Measurements from ENCODE around the gene GINS2. TPM values are rescaled to one million over a fixed set of nuclear protein-coding genes. Genes with fewer than 3 reads are reported as not detected.
A peak's percentile ranks its signal among the peaks of the same experiment; 100 is the strongest.

Gene GINS2
- total RNA-seq, 1 experiment from 2014 or later, result 38.0 TPM

GRCh38 chr16:85707528-85708095 is 18.9 kb upstream of the GINS2 start:
- POLR2A ChIA-PET, result no interaction called here

GRCh38 chr16:85706449-85707034 is 17.8 kb upstream of the GINS2 start:
- Mint-ChIP-seq H3K27ac (no peak overlapping the region), H3K9me3 (peaks cover under 1% of the 10 kb centered on the region; the same call in 1 of the 2 replicates), H3K4me3 (no peak overlapping the region), H3K36me3 (peaks cover 4% of the 10 kb centered on the region), H3K4me1 (peaks cover 4% of the 10 kb centered on the region), H3K27me3 (ENCODE audit: low read depth) (no peaks in the 10 kb centered on the region)
- CTCF ChIA-PET, result interaction anchor here (0.7 to 1.2 kb wide), 3 partner anchors 11 to 285 kb away, joined by 3 to 4 read pairs (median 3); no protein-coding TSS in a partner anchor
- ATAC-seq (no peak), DNase-seq (ENCODE audit: low spot score) (no peak)
- TF ChIP-seq ZNF121 (CRISPR knock-in tag; IDR thresholded peaks at IDR 0.05) (0 out of 2 replicates have a peak, but pooled peaks have one; percentile 54), JAZF1 (CRISPR knock-in tag; IDR thresholded peaks at IDR 0.05) (no peak)
- POLR2A ChIA-PET, result no interaction called here

More at GRCh38 chr16:85707528-85708095, 18.9 kb upstream of the GINS2 start:
- no peak overlapping the region for H3K4me3 Mint-ChIP-seq
- CTCF ChIA-PET, result interaction anchor here (1.2 to 2.9 kb wide), 2 partner anchors 10 kb away, joined by 3 to 14 read pairs; no protein-coding TSS in a partner anchor
- no peak overlapping the region for H3K27ac Mint-ChIP-seq
- peaks cover 12% of the 10 kb centered on the region for H3K36me3 Mint-ChIP-seq
- peaks cover under 1% of the 10 kb centered on the region; the same call in 1 of the 2 replicates for H3K27me3 Mint-ChIP-seq (ENCODE audit: low read depth)
- H3K9me3 Mint-ChIP-seq, result peaks cover 9% of the 10 kb centered on the region
- DNase-seq (ENCODE audit: low spot score) (no peak), ATAC-seq (0 out of 2 replicates have a peak, but pooled peaks have one; percentile 34)
- TF ChIP-seq ZNF138 (CRISPR knock-in tag; conservative IDR thresholded peaks at IDR 0.05) (no peak), ZBTB43 (CRISPR knock-in tag; IDR thresholded peaks at IDR 0.05) (no peak), ZNF396 (CRISPR knock-in tag; IDR thresholded peaks at IDR 0.05; ENCODE audit: borderline replicate concordance) (no peak)
- H3K4me1 Mint-ChIP-seq, result peaks cover 4% of the 10 kb centered on the region

GRCh38 chr16:85704900-85705846 is 16.4 kb upstream of the GINS2 start:
- Mint-ChIP-seq H3K9me3 (no peaks in the 10 kb centered on the region), H3K4me1 (no peaks in the 10 kb centered on the region), H3K4me3 (no peak overlapping the region), H3K27ac (no peak overlapping the region), H3K36me3 (no peaks in the 10 kb centered on the region), H3K27me3 (ENCODE audit: low read depth) (no peaks in the 10 kb centered on the region)
- CTCF ChIA-PET, result interaction anchor here (0.6 to 1.8 kb wide), 6 partner anchors 13 to 89 kb away, joined by 3 to 13 read pairs (median 4); partner anchors contain the start of gene GINS2
- POLR2A ChIA-PET, result no interaction called here
- ATAC-seq (peak; percentile 41), DNase-seq (ENCODE audit: low spot score) (no peak)
- TF ChIP-seq MXD4 (CRISPR knock-in tag; IDR thresholded peaks at IDR 0.05; ENCODE audit: borderline replicate concordance) (no peak), FOXP4 (CRISPR knock-in tag; IDR thresholded peaks at IDR 0.05) (no peak), SOX15 (CRISPR knock-in tag; IDR thresholded peaks at IDR 0.05) (no peak), PRRX2 (CRISPR knock-in tag; IDR thresholded peaks at IDR 0.05) (no peak), CBFB (CRISPR knock-in tag; IDR thresholded peaks at IDR 0.05; ENCODE audit: low read depth) (no peak), GRHL2 (CRISPR knock-in tag; IDR thresholded peaks at IDR 0.05; ENCODE audit: insufficient replicate concordance, severe bottlenecking) (no peak), FOXK1 (CRISPR knock-in tag; IDR thresholded peaks at IDR 0.05) (no peak), ZBTB21 (CRISPR knock-in tag; IDR thresholded peaks at IDR 0.05; ENCODE audit: borderline replicate concordance) (no peak), TCF7 (CRISPR knock-in tag; IDR thresholded peaks at IDR 0.05; ENCODE audit: low read depth) (no peak), ZNF416 (CRISPR knock-in tag; IDR thresholded peaks at IDR 0.05) (no peak), TP53 (CRISPR knock-in tag; IDR thresholded peaks at IDR 0.05) (no peak), AR (CRISPR knock-in tag; IDR thresholded peaks at IDR 0.05) (no peak), MYBL2 (CRISPR knock-in tag; IDR thresholded peaks at IDR 0.05) (no peak), E2F4 (CRISPR knock-in tag; IDR thresholded peaks at IDR 0.05; ENCODE audit: borderline replicate concordance, low read depth) (no peak), ZBTB43 (CRISPR knock-in tag; IDR thresholded peaks at IDR 0.05) (no peak), ATF3 (CRISPR knock-in tag; conservative IDR thresholded peaks at IDR 0.05) (no peak)
